Measurements from ENCODE around the gene NDUFB3.

NDUFB3 gene

GRCh38 chr2:201084863-201085262 lies 13.1 kb downstream of the NDUFB3 start:
- no peak for TF ChIP-seq Cebpa-rat (IDR thresholded peaks at IDR 0.05)
- no peaks in the 10 kb centered on the region for H3K9me3 ChIP-seq
- no peak overlapping the region for H3K27ac ChIP-seq
- H3K4me2 ChIP-seq, result no peak overlapping the region
- no peaks in the 10 kb centered on the region for H3K4me1 ChIP-seq
- no peaks in the 10 kb centered on the region; the same call in 1 of the 2 replicates for H4K20me1 ChIP-seq
- H3K9ac ChIP-seq, result no peak overlapping the region
- H3K4me3 ChIP-seq, result no peak overlapping the region
- no peaks in the 10 kb centered on the region for H3K27me3 ChIP-seq
- peaks cover 95% of the 10 kb centered on the region for H3K36me3 ChIP-seq

GRCh38 chr2:201090574-201090973 lies 18.8 kb downstream of the NDUFB3 start:
- H3K9ac ChIP-seq, result no peak overlapping the region
- H3K4me1 ChIP-seq, result no peaks in the 10 kb centered on the region
- no peak for TF ChIP-seq Cebpa-rat (IDR thresholded peaks at IDR 0.05)
- H3K4me3 ChIP-seq, result no peak overlapping the region
- H3K27ac ChIP-seq, result no peak overlapping the region
- no peaks in the 10 kb centered on the region for H4K20me1 ChIP-seq
- H3K27me3 ChIP-seq, result no peaks in the 10 kb centered on the region
- H3K9me3 ChIP-seq, result no peaks in the 10 kb centered on the region
- H3K36me3 ChIP-seq, result peaks cover 54% of the 10 kb centered on the region
- no peak overlapping the region for H3K4me2 ChIP-seq

GRCh38 chr2:201093573-201093972 lies 21.8 kb downstream of the NDUFB3 start:
- Histone ChIP-seq H3K4me1 (no peaks in the 10 kb centered on the region), H3K36me3 (peaks cover 24% of the 10 kb centered on the region), H3K27me3 (no peaks in the 10 kb centered on the region), H3K9me3 (no peaks in the 10 kb centered on the region), H4K20me1 (no peaks in the 10 kb centered on the region), H3K9ac (no peak overlapping the region), H3K4me3 (no peak overlapping the region), H3K27ac (no peak overlapping the region), H3K4me2 (no peak overlapping the region)
- no peak for TF ChIP-seq Cebpa-rat (IDR thresholded peaks at IDR 0.05)

GRCh38 chr2:201100497-201100896 lies 28.7 kb downstream of the NDUFB3 start:
- H3K27me3 ChIP-seq, result no peaks in the 10 kb centered on the region
- TF ChIP-seq Cebpa-rat (IDR thresholded peaks at IDR 0.05), result no peak
- no peak overlapping the region for H3K27ac ChIP-seq
- no peak overlapping the region for H3K4me2 ChIP-seq
- H3K9me3 ChIP-seq, result no peaks in the 10 kb centered on the region
- no peak overlapping the region for H3K9ac ChIP-seq
- H4K20me1 ChIP-seq, result no peaks in the 10 kb centered on the region
- H3K36me3 ChIP-seq, result no peaks in the 10 kb centered on the region
- no peak overlapping the region for H3K4me3 ChIP-seq
- no peaks in the 10 kb centered on the region for H3K4me1 ChIP-seq

- Histone ChIP-seq H3K4me1 (no peaks in the 10 kb centered on the region), H3K9me3 (no peaks in the 10 kb centered on the region), H3K4me2 (no peak overlapping the region), H3K36me3 (no peaks in the 10 kb centered on the region), H3K9ac (no peak overlapping the region), H3K4me3 (no peak overlapping the region), H3K27ac (no peak overlapping the region), H4K20me1 (no peaks in the 10 kb centered on the region), H3K27me3 (no peaks in the 10 kb centered on the region)
- TF ChIP-seq Cebpa-rat (IDR thresholded peaks at IDR 0.05), result no peak
Measured at GRCh38 chr2:201105759-201106158, 34.0 kb downstream of the NDUFB3 start.

- no peak overlapping the region for H3K27ac ChIP-seq
- H4K20me1 ChIP-seq, result no peaks in the 10 kb centered on the region
- H3K9ac ChIP-seq, result no peak overlapping the region
- no peaks in the 10 kb centered on the region for H3K4me1 ChIP-seq
- no peak for TF ChIP-seq Cebpa-rat (IDR thresholded peaks at IDR 0.05)
- no peak overlapping the region for H3K4me2 ChIP-seq
- no peaks in the 10 kb centered on the region for H3K36me3 ChIP-seq
- no peaks in the 10 kb centered on the region for H3K27me3 ChIP-seq
- no peak overlapping the region for H3K4me3 ChIP-seq
- no peaks in the 10 kb centered on the region for H3K9me3 ChIP-seq
Measured at GRCh38 chr2:201107624-201108023, 35.8 kb downstream of the NDUFB3 start.

GRCh38 chr2:201108341-201108740 lies 36.5 kb downstream of the NDUFB3 start:
- Histone ChIP-seq H3K27me3 (no peaks in the 10 kb centered on the region), H4K20me1 (no peaks in the 10 kb centered on the region), H3K9me3 (no peaks in the 10 kb centered on the region), H3K9ac (no peak overlapping the region), H3K4me2 (no peak overlapping the region), H3K4me1 (no peaks in the 10 kb centered on the region), H3K27ac (no peak overlapping the region), H3K4me3 (no peak overlapping the region), H3K36me3 (no peaks in the 10 kb centered on the region)
- TF ChIP-seq Cebpa-rat (IDR thresholded peaks at IDR 0.05), result no peak

GRCh38 chr2:201109186-201109585 lies 37.4 kb downstream of the NDUFB3 start:
- no peaks in the 10 kb centered on the region for H3K4me1 ChIP-seq
- no peak for TF ChIP-seq Cebpa-rat (IDR thresholded peaks at IDR 0.05)
- H4K20me1 ChIP-seq, result no peaks in the 10 kb centered on the region
- H3K9ac ChIP-seq, result no peak overlapping the region
- H3K27ac ChIP-seq, result no peak overlapping the region
- H3K4me2 ChIP-seq, result no peak overlapping the region
- H3K36me3 ChIP-seq, result no peaks in the 10 kb centered on the region
- no peak overlapping the region for H3K4me3 ChIP-seq
- H3K27me3 ChIP-seq, result no peaks in the 10 kb centered on the region
- H3K9me3 ChIP-seq, result no peaks in the 10 kb centered on the region

GRCh38 chr2:201110615-201111014 lies 38.8 kb downstream of the NDUFB3 start:
- Histone ChIP-seq H3K27me3 (no peaks in the 10 kb centered on the region), H4K20me1 (no peaks in the 10 kb centered on the region), H3K36me3 (no peaks in the 10 kb centered on the region), H3K9ac (no peak overlapping the region), H3K4me3 (no peak overlapping the region), H3K27ac (no peak overlapping the region), H3K4me2 (no peak overlapping the region), H3K4me1 (peaks cover 4% of the 10 kb centered on the region), H3K9me3 (no peaks in the 10 kb centered on the region)
- TF ChIP-seq Cebpa-rat (IDR thresholded peaks at IDR 0.05), result no peak

GRCh38 chr2:201111096-201111495 lies 39.3 kb downstream of the NDUFB3 start:
- Histone ChIP-seq H3K4me2 (no peak overlapping the region), H3K27ac (no peak overlapping the region), H3K27me3 (no peaks in the 10 kb centered on the region), H3K9ac (no peak overlapping the region), H3K36me3 (no peaks in the 10 kb centered on the region), H3K4me3 (no peak overlapping the region), H3K4me1 (peaks cover 5% of the 10 kb centered on the region), H3K9me3 (no peaks in the 10 kb centered on the region), H4K20me1 (no peaks in the 10 kb centered on the region)
- TF ChIP-seq Cebpa-rat (IDR thresholded peaks at IDR 0.05), result no peak

GRCh38 chr2:201114350-201114749 lies 42.5 kb downstream of the NDUFB3 start:
- no peak overlapping the region for H3K4me2 ChIP-seq
- peaks cover 3% of the 10 kb centered on the region; the same call in 1 of the 2 replicates for H4K20me1 ChIP-seq
- no peaks in the 10 kb centered on the region for H3K9me3 ChIP-seq
- H3K4me1 ChIP-seq, result peaks cover 10% of the 10 kb centered on the region
- H3K9ac ChIP-seq, result no peak overlapping the region
- TF ChIP-seq Cebpa-rat (IDR thresholded peaks at IDR 0.05), result no peak
- no peaks in the 10 kb centered on the region for H3K36me3 ChIP-seq
- H3K27me3 ChIP-seq, result no peaks in the 10 kb centered on the region
- H3K4me3 ChIP-seq, result no peak overlapping the region
- H3K27ac ChIP-seq, result no peak overlapping the region
